Kasumi-1 (cell line): ENCODE results near the gene UBASH3A.

Source experiments
- DNase-seq, 2 experiments: peaks; one replicate each; lab custom pipeline; 2025; lab: John Stamatoyannopoulos, UW

UBASH3A gene

GRCh38 chr21:42451941-42452340 lies 48.2 kb downstream of the UBASH3A start:
- DNase-seq, result no peak

GRCh38 chr21:42452401-42453223 lies 48.9 kb downstream of the UBASH3A start:
- no peak for DNase-seq

DNA sequence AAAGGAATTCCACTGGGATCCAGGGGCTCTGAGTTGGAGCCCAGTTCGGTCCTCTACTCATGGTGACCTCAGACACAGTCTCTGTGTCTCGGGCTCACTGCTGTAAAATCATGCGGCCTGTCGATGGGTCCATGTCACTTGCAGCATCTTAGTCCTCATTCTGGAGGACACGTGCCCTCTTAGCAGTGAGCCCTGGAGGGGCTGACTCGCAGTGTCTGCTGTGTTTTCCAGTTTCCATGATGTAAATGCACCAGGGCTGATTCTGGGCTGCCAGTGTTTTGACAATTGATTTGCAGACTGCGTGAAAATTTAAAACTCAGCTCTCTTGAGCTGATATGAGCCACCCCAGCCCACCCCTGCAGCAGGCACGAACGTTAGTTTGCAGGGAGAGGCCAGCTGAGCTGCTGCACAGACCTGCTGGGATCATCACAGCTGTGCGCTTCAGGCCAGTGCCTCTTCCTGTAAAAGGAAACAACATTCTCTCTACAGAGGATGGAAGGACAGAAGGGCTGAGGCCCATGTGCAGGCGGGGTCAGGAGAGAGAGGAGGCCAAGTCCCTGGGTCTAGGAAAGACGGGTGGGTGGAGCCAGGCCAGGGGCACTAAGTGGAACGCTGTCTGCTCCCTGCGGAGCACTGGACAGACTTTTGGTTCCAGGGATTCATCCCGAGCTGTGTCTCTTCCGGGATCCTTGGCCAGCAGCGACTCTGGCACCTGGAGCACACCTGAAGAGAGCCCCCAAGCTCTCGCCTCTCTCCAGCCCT lies 49.7 kb downstream of the UBASH3A start:
- DNase-seq, result peak; percentile 79 to 92

GRCh38 chr21:42453986-42454570 lies 50.4 kb downstream of the UBASH3A start:
- no peak for DNase-seq

DNA sequence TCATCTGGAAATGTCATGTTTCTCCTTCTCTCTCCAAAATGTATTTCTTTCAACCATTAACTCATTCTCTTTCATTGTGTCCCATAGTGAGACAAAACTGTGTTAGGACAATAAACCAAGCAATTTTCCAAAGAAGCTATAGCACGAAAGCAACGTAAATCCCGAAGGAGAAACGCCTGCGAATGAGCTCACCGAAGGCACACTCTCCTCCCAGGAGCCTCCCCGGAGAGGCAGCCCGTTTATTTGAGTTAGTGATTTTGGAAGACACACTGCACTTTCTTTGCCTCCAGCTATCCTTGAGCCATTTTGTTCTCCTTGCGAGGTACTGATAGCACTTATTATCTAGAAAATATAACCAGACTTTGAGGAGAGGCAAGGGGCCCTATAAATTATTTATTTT lies 51.1 kb downstream of the UBASH3A start:
- no peak for DNase-seq

DNA sequence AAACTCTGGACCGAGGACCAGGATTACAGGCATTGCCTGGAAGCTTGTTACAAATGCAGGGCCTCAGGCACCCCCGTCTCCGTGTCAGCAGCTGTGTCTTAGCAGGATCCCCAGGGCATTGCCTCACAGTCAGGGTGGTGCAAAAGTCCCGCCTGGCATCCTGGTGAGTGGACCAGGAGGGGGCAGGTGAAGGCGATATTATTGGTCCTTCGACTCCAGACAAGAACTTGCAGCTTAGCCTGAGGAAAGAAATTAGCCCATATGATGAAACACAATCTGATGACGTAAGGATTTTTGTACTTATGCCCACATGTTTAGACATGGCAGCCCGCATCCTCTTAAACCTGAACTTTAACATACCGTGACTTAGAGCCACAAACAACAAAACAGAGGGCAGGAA lies 51.5 kb downstream of the UBASH3A start:
- DNase-seq, result no peak

- DNase-seq, result no peak
Observed at GRCh38 chr21:42455754-42456440, 52.2 kb downstream of the UBASH3A start.

DNA sequence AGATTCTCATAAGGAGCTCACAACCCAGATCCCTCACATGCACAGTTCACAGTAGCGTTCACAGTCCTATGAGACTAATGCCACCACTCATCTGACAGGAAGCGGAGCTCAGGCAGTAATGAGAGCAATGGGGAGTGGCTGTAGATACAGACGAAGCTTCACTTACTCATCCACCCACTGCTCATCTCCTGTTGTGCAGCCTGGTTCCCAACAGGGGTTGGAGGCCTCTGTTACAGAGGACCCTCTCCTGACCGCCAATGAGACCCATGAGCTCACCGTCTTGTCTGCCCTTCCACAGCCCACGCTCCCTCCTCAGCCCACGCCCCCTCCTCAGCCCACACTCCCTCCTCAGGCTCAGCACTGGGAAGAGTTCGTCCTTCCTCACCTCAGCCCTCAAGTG lies 52.8 kb downstream of the UBASH3A start:
- DNase-seq, result peak; percentile 49 to 59

GRCh38 chr21:42459082-42459460 lies 55.4 kb downstream of the UBASH3A start:
- DNase-seq, result no peak

- DNase-seq, result no peak
Observed at GRCh38 chr21:42459546-42460215, 56.0 kb downstream of the UBASH3A start.

DNA sequence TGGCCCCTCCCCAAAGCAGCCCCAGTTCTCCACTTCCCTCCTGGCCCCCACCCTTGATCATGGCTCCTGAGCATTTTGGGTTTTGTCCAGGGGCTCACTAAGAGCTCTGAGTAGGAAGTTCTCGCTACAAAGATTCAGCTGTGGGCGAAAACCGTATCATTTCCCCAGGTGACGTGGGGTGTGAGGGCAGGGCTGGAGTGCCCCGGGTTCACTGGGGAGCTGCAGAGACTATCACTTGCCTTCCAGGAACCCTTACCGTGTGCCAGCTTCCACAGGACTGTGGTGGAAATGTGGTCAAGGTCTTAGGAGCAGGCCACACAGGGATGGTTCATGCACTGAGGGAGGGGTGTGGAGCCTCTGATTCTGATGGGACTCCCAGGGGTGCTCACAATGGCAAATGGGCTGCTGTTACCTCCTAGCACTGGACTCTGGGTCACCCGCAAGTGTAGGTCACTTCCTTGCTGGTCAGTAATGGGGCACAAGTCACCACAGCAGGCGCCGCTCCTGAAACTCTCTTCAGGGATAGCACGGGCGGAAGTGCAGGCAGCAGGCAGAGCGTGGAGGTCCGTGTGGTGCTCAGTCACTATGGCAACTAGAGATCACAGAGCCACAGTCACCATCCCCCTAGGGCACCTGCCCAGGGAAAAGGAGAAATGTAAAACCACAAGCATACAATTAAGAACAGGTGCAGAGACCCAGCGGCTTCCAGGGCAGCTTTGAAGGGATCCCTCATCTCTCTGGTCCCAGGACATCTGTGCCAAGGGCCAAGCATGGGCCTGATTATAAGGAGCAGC lies 56.9 kb downstream of the UBASH3A start:
- DNase-seq, result no peak

- no peak for DNase-seq
Observed at GRCh38 chr21:42461185-42461520, 57.5 kb downstream of the UBASH3A start.

DNA sequence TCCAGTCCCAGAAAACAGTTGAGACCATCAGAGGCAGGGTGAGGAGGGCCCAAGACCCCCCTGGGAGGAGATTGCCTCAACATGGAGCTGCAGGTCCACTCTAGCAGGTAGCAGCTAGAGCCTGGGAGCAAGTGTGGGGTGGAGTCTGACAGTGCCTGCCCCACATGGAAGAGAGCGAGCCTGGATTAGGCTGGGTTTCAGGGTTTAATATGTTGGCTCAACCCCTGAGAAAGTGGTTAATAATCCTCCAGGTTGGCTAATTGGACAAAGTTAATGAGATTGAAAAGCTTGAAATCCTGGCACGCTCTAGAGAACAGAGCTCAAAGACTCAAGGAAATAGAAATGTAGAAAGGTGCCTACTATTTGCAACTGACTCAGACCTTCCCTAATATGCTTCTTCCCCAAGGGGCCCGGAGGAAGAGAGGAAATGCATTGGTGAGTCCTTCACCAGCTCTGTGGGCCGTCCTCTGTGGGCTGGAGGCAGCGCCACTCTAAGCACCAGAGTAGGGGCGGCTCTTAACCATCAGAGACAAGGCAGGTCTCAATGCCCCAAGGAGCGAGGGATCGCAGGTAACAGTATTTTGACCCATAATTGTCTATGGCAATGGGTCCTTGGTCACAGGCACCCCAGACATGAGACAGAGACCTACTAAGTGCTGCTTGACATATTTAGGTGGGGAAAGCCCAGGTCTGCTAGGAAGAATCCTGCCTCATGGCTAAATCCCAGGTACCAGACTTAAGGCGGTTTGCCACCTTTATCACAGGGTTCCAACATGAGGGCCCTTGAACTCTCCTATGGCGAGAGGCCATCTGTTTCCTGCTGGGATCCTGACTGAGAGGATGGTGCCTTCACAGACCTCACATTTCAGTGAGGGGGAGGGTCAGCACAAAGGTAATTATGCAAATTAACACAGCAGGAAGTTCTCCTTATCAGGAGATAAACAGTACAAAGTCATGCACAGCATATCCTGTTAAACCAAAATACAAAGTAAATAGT lies 58.5 kb downstream of the UBASH3A start:
- DNase-seq, result peak; percentile 12 to 39

DNA sequence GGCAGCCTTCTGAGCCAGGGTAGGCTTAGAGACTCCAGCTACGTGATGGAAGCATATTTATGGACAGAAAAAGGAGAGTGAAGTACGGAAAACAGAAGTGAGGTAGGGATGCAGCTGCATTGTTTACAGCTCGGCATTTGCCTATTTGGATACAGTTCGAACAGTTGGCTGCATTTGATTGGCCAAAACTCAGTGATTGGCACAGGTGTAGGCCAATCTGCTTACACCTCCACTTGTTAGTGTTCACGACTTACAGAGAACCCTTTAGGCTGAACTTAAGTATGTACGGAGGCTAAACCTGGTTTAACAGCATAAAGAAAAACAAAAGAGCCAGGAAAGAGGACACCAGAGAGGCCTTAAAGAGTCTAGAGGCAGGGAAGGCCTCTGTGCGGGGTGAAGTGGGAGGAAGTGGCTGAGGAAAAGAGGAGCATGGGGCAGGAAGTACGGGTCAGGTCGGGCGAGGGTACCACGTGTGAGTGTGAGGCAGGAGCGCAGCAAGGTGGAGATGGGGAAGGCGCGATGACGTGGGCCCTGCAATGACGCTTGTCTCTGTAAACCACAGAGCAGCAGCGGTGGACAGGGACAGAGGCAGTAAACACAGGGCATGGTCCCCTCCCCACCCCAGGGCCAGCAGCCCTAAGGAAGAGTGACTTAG lies 60.3 kb downstream of the UBASH3A start:
- peak in 1 of 2 experiments; percentile 11 for DNase-seq

DNA sequence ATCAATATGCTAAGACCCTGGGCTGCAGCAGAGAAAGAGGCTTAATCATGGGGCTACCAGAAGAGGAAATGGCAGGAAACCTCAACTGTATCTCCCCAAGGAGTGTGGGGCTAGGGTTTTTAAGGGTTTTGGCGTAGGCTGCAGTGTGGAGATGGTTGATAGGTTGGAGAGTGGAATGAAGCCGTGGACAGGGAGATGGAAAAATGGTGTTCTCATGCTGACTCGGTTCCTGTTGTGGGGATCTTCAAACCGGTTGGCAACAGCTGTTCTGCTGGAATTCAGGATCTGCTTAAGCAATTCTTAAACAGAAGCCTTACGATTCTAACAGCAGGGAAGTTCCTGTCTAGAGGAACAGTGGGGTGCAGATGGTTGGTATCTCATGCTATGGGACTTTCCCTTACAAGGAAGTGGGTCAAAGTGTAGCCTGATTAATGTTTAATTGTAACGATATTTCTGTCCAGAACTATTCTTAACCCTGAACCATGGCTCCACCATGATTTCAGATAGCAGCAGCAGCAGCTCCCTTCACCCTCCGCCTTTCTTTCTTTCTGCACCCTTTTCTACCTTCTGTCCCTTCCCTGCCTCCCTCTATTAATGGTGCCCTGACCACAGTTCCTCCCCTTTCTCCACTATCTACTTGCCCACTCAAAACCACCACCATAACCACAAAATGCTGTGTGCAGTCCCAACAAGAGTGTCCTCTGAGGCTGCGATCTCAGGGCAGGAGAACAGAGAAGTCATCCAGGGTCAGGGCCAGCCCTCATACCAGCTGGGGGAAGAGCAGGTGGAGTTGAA lies 61.5 kb downstream of the UBASH3A start:
- DNase-seq, result peak; percentile 88 to 89

GRCh38 chr21:42465803-42466127 lies 62.1 kb downstream of the UBASH3A start:
- DNase-seq, result no peak

GRCh38 chr21:42466700-42467099 lies 63.0 kb downstream of the UBASH3A start:
- DNase-seq, result no peak

GRCh38 chr21:42467140-42467983 lies 63.7 kb downstream of the UBASH3A start:
- peak; percentile 73 to 81 for DNase-seq
